Calu3 (cell line): ENCODE measurements around the gene EXD3. TPM values are rescaled to one million over a fixed set of nuclear protein-coding genes. Genes with fewer than 3 reads are reported as not detected.

Source experiments
- BruUV-seq: library from RNA; stranded (reverse); fragments of 400-500 nt; replicated peaks from 2 replicates; lab custom pipeline; 2021; lab: Mats Ljungman, UMichigan
- CTCF ChIA-PET: fragments of 300-600 bp; sonication (Branson Sonifier 250); formaldehyde crosslinking; loops from one replicate; lab custom pipeline; 2022; ENCODE audit warnings: antibody characterized with exemption; lab: Charles Lee
- DNase-seq: peaks from one replicate; pipeline ENCODE4 v3.0.0; 2022
- H3K27ac Mint-ChIP-seq: one replicate; pipeline ENCODE4 v1.8.0; 2022; ENCODE audit warnings: mixed read lengths; ENCODE audit not compliant: unreplicated experiment
- H3K27me3 Mint-ChIP-seq: one replicate; pipeline ENCODE4 v1.8.0; 2022; ENCODE audit warnings: mixed read lengths; ENCODE audit not compliant: unreplicated experiment
- H3K36me3 Mint-ChIP-seq: one replicate; pipeline ENCODE4 v1.8.0; 2022; ENCODE audit warnings: mild to moderate bottlenecking, moderate library complexity, mixed read lengths; ENCODE audit not compliant: insufficient read depth, unreplicated experiment
- H3K4me1 Mint-ChIP-seq: one replicate; pipeline ENCODE4 v1.8.0; 2022; ENCODE audit warnings: mild to moderate bottlenecking, low read depth, mixed read lengths; ENCODE audit not compliant: unreplicated experiment
- H3K4me3 Mint-ChIP-seq: one replicate; pipeline ENCODE4 v1.8.0; 2022; ENCODE audit warnings: mild to moderate bottlenecking, low read depth, moderate library complexity, mixed read lengths; ENCODE audit not compliant: unreplicated experiment
- H3K9me3 Mint-ChIP-seq: one replicate; pipeline ENCODE4 v1.8.0; 2022; ENCODE audit warnings: low read depth, mixed read lengths; ENCODE audit not compliant: unreplicated experiment
- intact Hi-C: fragments of 100-400 bp; cut with micrococcal nuclease; formaldehyde crosslinking; loops from one replicate; pipeline ENCODE4 v1.10.0; 2022; ENCODE audit not compliant: unreplicated experiment
- total RNA-seq: library from RNA; stranded (reverse); gene quantifications from 2 replicates; pipeline ENCODE4 v1.2.3, GENCODE V29; 2022
- TF ChIP-seq, protein P1 (sequence below): fragments of 200-600 bp; IDR thresholded peaks from one replicate; pipeline ENCODE4 v1.8.0; 2022; ENCODE audit warnings: antibody characterized with exemption; ENCODE audit not compliant: unreplicated experiment

EXD3 gene
- total RNA-seq, 1 experiment from 2014 or later = 13.2 TPM

DNA sequence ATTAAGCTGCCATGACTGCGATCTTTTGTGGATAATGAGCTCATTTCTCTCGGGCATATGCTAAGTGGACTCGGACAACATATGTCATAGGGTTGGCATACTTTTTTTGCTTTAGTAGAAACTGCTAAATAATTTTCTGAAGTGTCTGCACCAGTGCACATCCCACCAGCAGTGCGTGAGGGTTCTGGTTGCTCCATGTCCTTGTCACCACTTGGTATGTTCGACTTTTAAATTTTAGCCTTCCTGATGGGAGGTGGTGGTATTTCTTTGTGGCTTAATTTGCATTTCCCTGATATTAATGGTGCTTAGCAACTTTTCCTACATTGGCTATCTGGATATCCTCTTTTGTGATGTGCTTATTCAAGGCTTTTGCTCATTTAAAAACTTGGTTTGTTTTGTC, 63.1 kb downstream of the EXD3 start:
- H3K36me3 Mint-ChIP-seq = no peaks in the 10 kb centered on the region
- CTCF ChIA-PET = no interaction called here
- intact Hi-C loops = no loop called here
- BruUV-seq = no TSS peak
- no peaks in the 10 kb centered on the region for H3K4me1 Mint-ChIP-seq
- H3K27ac Mint-ChIP-seq = no peak overlapping the region
- no peak for DNase-seq
- H3K27me3 Mint-ChIP-seq = no peaks in the 10 kb centered on the region
- H3K9me3 Mint-ChIP-seq = peaks cover 9% of the 10 kb centered on the region
- H3K4me3 Mint-ChIP-seq = no peak overlapping the region
- TF ChIP-seq, protein P1, sequence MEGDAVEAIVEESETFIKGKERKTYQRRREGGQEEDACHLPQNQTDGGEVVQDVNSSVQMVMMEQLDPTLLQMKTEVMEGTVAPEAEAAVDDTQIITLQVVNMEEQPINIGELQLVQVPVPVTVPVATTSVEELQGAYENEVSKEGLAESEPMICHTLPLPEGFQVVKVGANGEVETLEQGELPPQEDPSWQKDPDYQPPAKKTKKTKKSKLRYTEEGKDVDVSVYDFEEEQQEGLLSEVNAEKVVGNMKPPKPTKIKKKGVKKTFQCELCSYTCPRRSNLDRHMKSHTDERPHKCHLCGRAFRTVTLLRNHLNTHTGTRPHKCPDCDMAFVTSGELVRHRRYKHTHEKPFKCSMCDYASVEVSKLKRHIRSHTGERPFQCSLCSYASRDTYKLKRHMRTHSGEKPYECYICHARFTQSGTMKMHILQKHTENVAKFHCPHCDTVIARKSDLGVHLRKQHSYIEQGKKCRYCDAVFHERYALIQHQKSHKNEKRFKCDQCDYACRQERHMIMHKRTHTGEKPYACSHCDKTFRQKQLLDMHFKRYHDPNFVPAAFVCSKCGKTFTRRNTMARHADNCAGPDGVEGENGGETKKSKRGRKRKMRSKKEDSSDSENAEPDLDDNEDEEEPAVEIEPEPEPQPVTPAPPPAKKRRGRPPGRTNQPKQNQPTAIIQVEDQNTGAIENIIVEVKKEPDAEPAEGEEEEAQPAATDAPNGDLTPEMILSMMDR = no peak

DNA sequence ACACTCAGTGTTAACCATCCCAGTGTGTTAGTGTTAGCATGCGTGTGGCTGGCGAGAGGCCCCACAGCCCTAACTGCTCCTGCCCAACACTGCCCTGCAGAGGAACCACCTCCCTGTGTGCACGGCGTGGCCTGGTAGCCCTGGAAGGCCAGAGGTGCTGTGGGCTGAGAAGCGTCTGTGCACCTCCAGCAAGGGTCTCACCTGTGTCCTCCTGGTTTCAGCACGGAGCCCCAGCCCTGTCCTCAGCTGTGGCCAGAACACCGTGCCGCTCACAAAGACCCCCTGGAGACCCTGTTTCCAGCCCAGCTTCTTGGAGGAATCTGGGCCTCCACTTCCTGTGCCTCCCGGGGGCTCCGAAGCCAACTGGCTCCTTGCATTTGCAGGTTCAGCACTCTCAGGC, 64.8 kb downstream of the EXD3 start:
- BruUV-seq = no TSS peak
- intact Hi-C loops = no loop called here
- Mint-ChIP-seq H3K36me3 (no peaks in the 10 kb centered on the region), H3K27ac (no peak overlapping the region), H3K4me1 (no peaks in the 10 kb centered on the region), H3K9me3 (peaks cover 9% of the 10 kb centered on the region), H3K27me3 (no peaks in the 10 kb centered on the region), H3K4me3 (no peak overlapping the region)
- TF ChIP-seq, protein P1 = no peak
- CTCF ChIA-PET = no interaction called here
- no peak for DNase-seq

DNA sequence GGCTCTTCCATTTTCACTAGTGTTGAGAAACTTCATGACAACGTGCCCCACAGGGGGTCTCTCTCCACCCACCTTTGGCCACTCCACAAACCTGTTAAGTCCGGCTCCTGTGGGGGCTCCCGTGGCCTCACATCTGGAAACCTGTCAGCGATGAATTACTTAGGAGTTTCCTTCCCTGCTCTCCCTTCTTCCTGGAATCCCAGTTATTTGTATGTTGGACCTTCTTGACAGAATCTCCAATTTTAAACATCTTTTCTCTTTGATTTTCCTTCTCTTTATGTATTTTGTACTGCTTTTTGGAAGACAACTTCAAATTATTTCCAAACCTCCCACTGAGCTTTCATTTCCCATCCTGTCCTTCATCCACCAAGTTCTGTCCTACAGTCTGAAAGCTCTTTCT, 65.8 kb downstream of the EXD3 start:
- Mint-ChIP-seq H3K4me3 (no peak overlapping the region), H3K27me3 (no peaks in the 10 kb centered on the region), H3K9me3 (peaks cover 9% of the 10 kb centered on the region), H3K36me3 (no peaks in the 10 kb centered on the region), H3K4me1 (no peaks in the 10 kb centered on the region), H3K27ac (no peak overlapping the region)
- TF ChIP-seq, protein P1 = no peak
- intact Hi-C loops = no loop called here
- BruUV-seq = no TSS peak
- DNase-seq = no peak
- CTCF ChIA-PET = no interaction called here

DNA sequence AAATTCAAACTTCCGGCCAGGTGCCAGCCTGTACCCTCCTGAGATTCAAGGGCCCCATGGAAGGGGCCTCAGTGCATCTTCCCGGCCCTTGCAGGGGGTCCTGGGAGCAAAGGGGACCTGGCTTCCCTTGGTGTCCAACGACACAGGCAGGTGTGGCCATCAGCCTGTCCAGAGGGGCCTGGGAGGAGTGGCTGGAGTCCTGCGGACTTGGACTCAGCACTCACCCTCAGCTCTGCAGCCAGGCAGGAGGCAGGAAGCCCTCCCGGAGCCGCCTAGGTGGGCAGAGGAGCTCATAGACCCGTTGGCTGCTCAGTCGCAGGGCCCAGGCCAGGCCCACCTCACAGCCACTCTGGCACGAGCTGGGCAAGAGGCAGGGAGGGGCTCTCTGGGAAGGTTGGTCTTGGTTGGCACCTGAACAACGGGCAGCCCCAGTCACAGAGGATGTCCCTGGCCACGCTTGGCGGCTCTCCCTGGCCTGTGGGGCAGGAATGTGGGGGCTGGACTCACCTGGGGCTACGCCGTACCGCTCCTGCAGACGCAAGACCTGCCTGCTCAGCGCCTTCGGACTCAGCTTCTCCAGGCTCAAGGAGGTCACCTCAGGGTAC, 67.1 kb downstream of the EXD3 start:
- Mint-ChIP-seq H3K36me3 (no peaks in the 10 kb centered on the region), H3K4me3 (no peak overlapping the region), H3K27ac (no peak overlapping the region), H3K4me1 (no peaks in the 10 kb centered on the region), H3K27me3 (no peaks in the 10 kb centered on the region), H3K9me3 (peaks cover 9% of the 10 kb centered on the region)
- no peak for DNase-seq
- no TSS peak for BruUV-seq
- TF ChIP-seq, protein P1 = no peak
- intact Hi-C loops = no loop called here
- CTCF ChIA-PET = no interaction called here
